ENCODE data around the gene SLC29A3. TPM values are rescaled to one million over a fixed set of nuclear protein-coding genes. Genes with fewer than 3 reads are reported as not detected.
A peak's percentile ranks its signal among the peaks of the same experiment; 100 is the strongest.

SLC29A3 gene
- total RNA-seq, 2 experiments from 2014 or later, result 3.4 to 5.1 TPM

GRCh38 chr10:71278691-71279588 lies 40.1 kb upstream of the SLC29A3 start:
- H3K9me3 Mint-ChIP-seq (ENCODE audit: low read depth), result no peaks in the 10 kb centered on the region
- H3K4me3 Mint-ChIP-seq, result no peak overlapping the region
- H3K27me3 Mint-ChIP-seq, result no peaks in the 10 kb centered on the region
- H3K27ac Mint-ChIP-seq, result no peak overlapping the region
- no peaks in the 10 kb centered on the region for H3K36me3 Mint-ChIP-seq
- no peaks in the 10 kb centered on the region for H3K4me1 Mint-ChIP-seq
- CTCF ChIA-PET, result no interaction called here
- no peak for ATAC-seq
- no peak for DNase-seq

GRCh38 chr10:71279590-71280170 lies 39.4 kb upstream of the SLC29A3 start:
- H3K4me1 Mint-ChIP-seq, result no peaks in the 10 kb centered on the region
- no peaks in the 10 kb centered on the region for H3K27me3 Mint-ChIP-seq
- H3K4me3 Mint-ChIP-seq, result no peak overlapping the region
- H3K36me3 Mint-ChIP-seq, result no peaks in the 10 kb centered on the region
- H3K9me3 Mint-ChIP-seq (ENCODE audit: low read depth), result no peaks in the 10 kb centered on the region
- H3K27ac Mint-ChIP-seq, result no peak overlapping the region
- DNase-seq (no peak), ATAC-seq (no peak)
- CTCF ChIA-PET, result no interaction called here

GRCh38 chr10:71280216-71280615 lies 38.8 kb upstream of the SLC29A3 start:
- H3K36me3 Mint-ChIP-seq, result no peaks in the 10 kb centered on the region
- no peak for ATAC-seq

GRCh38 chr10:71280825-71281224 lies 38.2 kb upstream of the SLC29A3 start:
- CTCF ChIA-PET, result no interaction called here
- no peaks in the 10 kb centered on the region for H3K36me3 Mint-ChIP-seq
- H3K27me3 Mint-ChIP-seq, result no peaks in the 10 kb centered on the region
- H3K9me3 Mint-ChIP-seq (ENCODE audit: low read depth), result no peaks in the 10 kb centered on the region
- H3K4me3 Mint-ChIP-seq, result no peak overlapping the region
- no peak for DNase-seq
- no peak for ATAC-seq
- no peaks in the 10 kb centered on the region for H3K4me1 Mint-ChIP-seq
- no peak overlapping the region for H3K27ac Mint-ChIP-seq

More at GRCh38 chr10:71280216-71280615, 38.8 kb upstream of the SLC29A3 start:
- no peaks in the 10 kb centered on the region for H3K9me3 Mint-ChIP-seq (ENCODE audit: low read depth)
- no peak overlapping the region for H3K4me3 Mint-ChIP-seq
- no peaks in the 10 kb centered on the region for H3K4me1 Mint-ChIP-seq
- DNase-seq, result no peak
- no peaks in the 10 kb centered on the region for H3K27me3 Mint-ChIP-seq
- CTCF ChIA-PET, result no interaction called here
- H3K27ac Mint-ChIP-seq, result no peak overlapping the region

- no peaks in the 10 kb centered on the region for H3K36me3 Mint-ChIP-seq
- no peaks in the 10 kb centered on the region for H3K4me1 Mint-ChIP-seq
- CTCF ChIA-PET, result no interaction called here
- no peaks in the 10 kb centered on the region for H3K9me3 Mint-ChIP-seq (ENCODE audit: low read depth)
- DNase-seq (no peak), ATAC-seq (no peak)
- H3K4me3 Mint-ChIP-seq, result no peak overlapping the region
- H3K27me3 Mint-ChIP-seq, result no peaks in the 10 kb centered on the region
- H3K27ac Mint-ChIP-seq, result no peak overlapping the region
Observed at GRCh38 chr10:71281646-71282322, 37.3 kb upstream of the SLC29A3 start.

GRCh38 chr10:71282323-71282680 lies 36.8 kb upstream of the SLC29A3 start:
- CTCF ChIA-PET, result no interaction called here
- no peaks in the 10 kb centered on the region for H3K36me3 Mint-ChIP-seq
- H3K9me3 Mint-ChIP-seq (ENCODE audit: low read depth), result no peaks in the 10 kb centered on the region
- no peaks in the 10 kb centered on the region for H3K27me3 Mint-ChIP-seq
- no peak overlapping the region for H3K27ac Mint-ChIP-seq
- DNase-seq (no peak), ATAC-seq (no peak)
- no peaks in the 10 kb centered on the region for H3K4me1 Mint-ChIP-seq
- no peak overlapping the region for H3K4me3 Mint-ChIP-seq

GRCh38 chr10:71283410-71283809 lies 35.6 kb upstream of the SLC29A3 start:
- CTCF ChIA-PET, result interaction anchor here (2.3 kb wide), 1 partner anchor 12 kb away, joined by 15 read pairs; no protein-coding TSS in a partner anchor
- ATAC-seq, result no peak

GRCh38 chr10:71283876-71284275 lies 35.2 kb upstream of the SLC29A3 start:
- Mint-ChIP-seq H3K4me3 (no peak overlapping the region), H3K9me3 (ENCODE audit: low read depth) (no peaks in the 10 kb centered on the region), H3K36me3 (no peaks in the 10 kb centered on the region), H3K27ac (no peak overlapping the region), H3K27me3 (no peaks in the 10 kb centered on the region), H3K4me1 (no peaks in the 10 kb centered on the region)
- CTCF ChIA-PET, result interaction anchor here (1.0 to 2.3 kb wide), 3 partner anchors 13 to 359 kb away, joined by 4 to 15 read pairs (median 6); no protein-coding TSS in a partner anchor
- no peak for ATAC-seq
- DNase-seq, result no peak

More at GRCh38 chr10:71283410-71283809, 35.6 kb upstream of the SLC29A3 start:
- Mint-ChIP-seq H3K27ac (no peak overlapping the region), H3K27me3 (no peaks in the 10 kb centered on the region), H3K36me3 (no peaks in the 10 kb centered on the region), H3K9me3 (ENCODE audit: low read depth) (no peaks in the 10 kb centered on the region), H3K4me3 (no peak overlapping the region), H3K4me1 (no peaks in the 10 kb centered on the region)
- DNase-seq, result no peak

GRCh38 chr10:71284544-71285179 lies 34.4 kb upstream of the SLC29A3 start:
- CTCF ChIA-PET, result interaction anchor here (0.6 to 2.3 kb wide), 7 partner anchors 9 to 362 kb away, joined by 3 to 15 read pairs (median 4); no protein-coding TSS in a partner anchor
- H3K27ac Mint-ChIP-seq, result no peak overlapping the region
- H3K27me3 Mint-ChIP-seq, result no peaks in the 10 kb centered on the region
- DNase-seq (no peak), ATAC-seq (no peak)
- H3K4me1 Mint-ChIP-seq, result no peaks in the 10 kb centered on the region
- no peaks in the 10 kb centered on the region for H3K36me3 Mint-ChIP-seq
- H3K9me3 Mint-ChIP-seq (ENCODE audit: low read depth), result no peaks in the 10 kb centered on the region
- no peak overlapping the region for H3K4me3 Mint-ChIP-seq

GRCh38 chr10:71285180-71285545 lies 33.9 kb upstream of the SLC29A3 start:
- no peaks in the 10 kb centered on the region for H3K9me3 Mint-ChIP-seq (ENCODE audit: low read depth)
- H3K27ac Mint-ChIP-seq, result no peak overlapping the region
- ATAC-seq, result peak; percentile 51
- DNase-seq, result peak; percentile 45
- no peak overlapping the region for H3K4me3 Mint-ChIP-seq
- H3K36me3 Mint-ChIP-seq, result no peaks in the 10 kb centered on the region
- no peaks in the 10 kb centered on the region for H3K27me3 Mint-ChIP-seq
- no peaks in the 10 kb centered on the region for H3K4me1 Mint-ChIP-seq
- CTCF ChIA-PET, result interaction anchor here (0.9 to 2.3 kb wide), 7 partner anchors 11 to 362 kb away, joined by 3 to 15 read pairs (median 4); no protein-coding TSS in a partner anchor

GRCh38 chr10:71285986-71286385 lies 33.1 kb upstream of the SLC29A3 start:
- ATAC-seq (no peak), DNase-seq (no peak)
- H3K27ac Mint-ChIP-seq, result no peak overlapping the region
- no peaks in the 10 kb centered on the region for H3K4me1 Mint-ChIP-seq
- H3K4me3 Mint-ChIP-seq, result no peak overlapping the region
- no peaks in the 10 kb centered on the region for H3K27me3 Mint-ChIP-seq
- H3K36me3 Mint-ChIP-seq, result no peaks in the 10 kb centered on the region
- H3K9me3 Mint-ChIP-seq (ENCODE audit: low read depth), result no peaks in the 10 kb centered on the region
- CTCF ChIA-PET, result interaction anchor here (0.9 to 1.7 kb wide), 3 partner anchors 12 to 363 kb away, joined by 3 to 7 read pairs (median 4); no protein-coding TSS in a partner anchor

- H3K27ac Mint-ChIP-seq, result no peak overlapping the region
- H3K36me3 Mint-ChIP-seq, result no peaks in the 10 kb centered on the region
- H3K4me1 Mint-ChIP-seq, result no peaks in the 10 kb centered on the region
- DNase-seq (no peak), ATAC-seq (no peak)
- H3K4me3 Mint-ChIP-seq, result no peak overlapping the region
- CTCF ChIA-PET, result no interaction called here
- H3K9me3 Mint-ChIP-seq (ENCODE audit: low read depth), result no peaks in the 10 kb centered on the region
- no peaks in the 10 kb centered on the region for H3K27me3 Mint-ChIP-seq
Observed at GRCh38 chr10:71286521-71287294, 32.4 kb upstream of the SLC29A3 start.

GRCh38 chr10:71287456-71287855 lies 31.6 kb upstream of the SLC29A3 start:
- Mint-ChIP-seq H3K9me3 (ENCODE audit: low read depth) (no peaks in the 10 kb centered on the region), H3K27ac (no peak overlapping the region), H3K4me3 (no peak overlapping the region), H3K27me3 (no peaks in the 10 kb centered on the region), H3K4me1 (no peaks in the 10 kb centered on the region), H3K36me3 (no peaks in the 10 kb centered on the region)
- CTCF ChIA-PET, result no interaction called here
- DNase-seq, result no peak
- no peak for ATAC-seq

Data from activated CD8-positive, alpha-beta memory T cell treated with anti-CD3 and anti-CD28 coated beads, Interleukin-2, amount 10 ng/mL, durations not matched to agents 7 days and 5 days (primary cell).